HL-60 (cell line): ENCODE data around the gene HORMAD2.

ENCODE experiments used
- DNase-seq, 2 experiments: peaks; one replicate each; pipeline ENCODE4 v3.0.0-alpha.2; 2010 to 2020; ENCODE audit warnings: low read depth in 1 of 2, low spot score in 1 of 2
- H3K27ac ChIP-seq: fragments of 250-450 bp; sonication (Bioruptor Pico); replicated peaks from 2 replicates; pipeline ENCODE4 v1.5.1; 2020; ENCODE audit warnings: mild to moderate bottlenecking, moderate library complexity
- H3K27me3 ChIP-seq: fragments of 250-450 bp; sonication (Bioruptor Pico); 2 replicates; pipeline ENCODE4 v1.5.1; 2021; ENCODE audit warnings: mild to moderate bottlenecking, moderate library complexity; ENCODE audit not compliant: insufficient read depth, poor library complexity, severe bottlenecking
- H3K4me3 ChIP-seq: replicated peaks from 2 replicates; pipeline ENCODE4 v1.5.1; 2011; ENCODE audit warnings: mild to moderate bottlenecking, control low read depth, low read length; ENCODE audit not compliant: insufficient read depth
- GABPA ChIP-seq: IDR thresholded peaks from 2 replicates; pipeline ENCODE4 v1.6.1; 2012; ENCODE audit warnings: low read depth
- POLR2AphosphoS5 ChIP-seq: IDR thresholded peaks from 2 replicates; pipeline ENCODE4 v1.6.1; 2012; ENCODE audit warnings: low read depth
- SPI1 ChIP-seq: IDR thresholded peaks from 2 replicates; pipeline ENCODE4 v1.6.1; 2012; ENCODE audit warnings: low read depth, mild to moderate bottlenecking, borderline replicate concordance
- TF ChIP-seq, protein P1 (sequence below): IDR thresholded peaks from 2 replicates; pipeline ENCODE4 v1.6.1; 2012; ENCODE audit warnings: low read depth; ENCODE audit not compliant: insufficient replicate concordance
- TF ChIP-seq, protein P2 (sequence below): IDR thresholded peaks from one replicate; pipeline ENCODE4 v1.5.1; 2011; ENCODE audit warnings: low read length, control low read depth, inconsistent platforms; ENCODE audit not compliant: insufficient read depth

HORMAD2 gene

DNA sequence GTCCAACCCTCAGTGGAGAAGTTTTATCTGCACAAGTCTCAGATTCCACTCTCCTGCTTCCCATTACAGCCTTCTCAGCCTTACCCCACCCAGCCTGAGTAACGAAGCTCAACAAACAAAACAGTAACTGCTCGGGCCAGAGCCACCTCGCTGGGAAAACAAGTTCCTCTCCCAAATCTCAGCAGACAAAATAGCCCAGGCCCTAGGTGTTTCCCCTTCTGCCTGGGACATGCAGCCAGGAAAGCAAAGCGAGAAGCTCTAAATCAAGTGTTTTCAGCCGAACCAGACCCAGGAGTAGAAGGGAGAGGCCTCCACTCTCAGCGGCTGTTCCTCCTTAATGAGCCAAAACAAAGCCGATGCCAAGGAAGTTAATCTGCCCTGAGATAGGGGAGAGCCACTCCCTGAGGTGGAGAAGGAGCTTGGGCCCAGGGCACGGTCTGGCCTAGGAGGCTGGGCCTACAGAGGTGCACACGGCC is 122.3 kb downstream of the HORMAD2 start:
- H3K4me3 ChIP-seq: no peak overlapping the region
- TF ChIP-seq GABPA (no peak), POLR2AphosphoS5 (no peak)
- TF ChIP-seq, protein P1, sequence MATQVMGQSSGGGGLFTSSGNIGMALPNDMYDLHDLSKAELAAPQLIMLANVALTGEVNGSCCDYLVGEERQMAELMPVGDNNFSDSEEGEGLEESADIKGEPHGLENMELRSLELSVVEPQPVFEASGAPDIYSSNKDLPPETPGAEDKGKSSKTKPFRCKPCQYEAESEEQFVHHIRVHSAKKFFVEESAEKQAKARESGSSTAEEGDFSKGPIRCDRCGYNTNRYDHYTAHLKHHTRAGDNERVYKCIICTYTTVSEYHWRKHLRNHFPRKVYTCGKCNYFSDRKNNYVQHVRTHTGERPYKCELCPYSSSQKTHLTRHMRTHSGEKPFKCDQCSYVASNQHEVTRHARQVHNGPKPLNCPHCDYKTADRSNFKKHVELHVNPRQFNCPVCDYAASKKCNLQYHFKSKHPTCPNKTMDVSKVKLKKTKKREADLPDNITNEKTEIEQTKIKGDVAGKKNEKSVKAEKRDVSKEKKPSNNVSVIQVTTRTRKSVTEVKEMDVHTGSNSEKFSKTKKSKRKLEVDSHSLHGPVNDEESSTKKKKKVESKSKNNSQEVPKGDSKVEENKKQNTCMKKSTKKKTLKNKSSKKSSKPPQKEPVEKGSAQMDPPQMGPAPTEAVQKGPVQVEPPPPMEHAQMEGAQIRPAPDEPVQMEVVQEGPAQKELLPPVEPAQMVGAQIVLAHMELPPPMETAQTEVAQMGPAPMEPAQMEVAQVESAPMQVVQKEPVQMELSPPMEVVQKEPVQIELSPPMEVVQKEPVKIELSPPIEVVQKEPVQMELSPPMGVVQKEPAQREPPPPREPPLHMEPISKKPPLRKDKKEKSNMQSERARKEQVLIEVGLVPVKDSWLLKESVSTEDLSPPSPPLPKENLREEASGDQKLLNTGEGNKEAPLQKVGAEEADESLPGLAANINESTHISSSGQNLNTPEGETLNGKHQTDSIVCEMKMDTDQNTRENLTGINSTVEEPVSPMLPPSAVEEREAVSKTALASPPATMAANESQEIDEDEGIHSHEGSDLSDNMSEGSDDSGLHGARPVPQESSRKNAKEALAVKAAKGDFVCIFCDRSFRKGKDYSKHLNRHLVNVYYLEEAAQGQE: no peak
- TF ChIP-seq, protein P2, sequence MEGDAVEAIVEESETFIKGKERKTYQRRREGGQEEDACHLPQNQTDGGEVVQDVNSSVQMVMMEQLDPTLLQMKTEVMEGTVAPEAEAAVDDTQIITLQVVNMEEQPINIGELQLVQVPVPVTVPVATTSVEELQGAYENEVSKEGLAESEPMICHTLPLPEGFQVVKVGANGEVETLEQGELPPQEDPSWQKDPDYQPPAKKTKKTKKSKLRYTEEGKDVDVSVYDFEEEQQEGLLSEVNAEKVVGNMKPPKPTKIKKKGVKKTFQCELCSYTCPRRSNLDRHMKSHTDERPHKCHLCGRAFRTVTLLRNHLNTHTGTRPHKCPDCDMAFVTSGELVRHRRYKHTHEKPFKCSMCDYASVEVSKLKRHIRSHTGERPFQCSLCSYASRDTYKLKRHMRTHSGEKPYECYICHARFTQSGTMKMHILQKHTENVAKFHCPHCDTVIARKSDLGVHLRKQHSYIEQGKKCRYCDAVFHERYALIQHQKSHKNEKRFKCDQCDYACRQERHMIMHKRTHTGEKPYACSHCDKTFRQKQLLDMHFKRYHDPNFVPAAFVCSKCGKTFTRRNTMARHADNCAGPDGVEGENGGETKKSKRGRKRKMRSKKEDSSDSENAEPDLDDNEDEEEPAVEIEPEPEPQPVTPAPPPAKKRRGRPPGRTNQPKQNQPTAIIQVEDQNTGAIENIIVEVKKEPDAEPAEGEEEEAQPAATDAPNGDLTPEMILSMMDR: no peak
- no peak for DNase-seq
- no peaks in the 10 kb centered on the region for H3K27me3 ChIP-seq
- no peak overlapping the region for H3K27ac ChIP-seq

DNA sequence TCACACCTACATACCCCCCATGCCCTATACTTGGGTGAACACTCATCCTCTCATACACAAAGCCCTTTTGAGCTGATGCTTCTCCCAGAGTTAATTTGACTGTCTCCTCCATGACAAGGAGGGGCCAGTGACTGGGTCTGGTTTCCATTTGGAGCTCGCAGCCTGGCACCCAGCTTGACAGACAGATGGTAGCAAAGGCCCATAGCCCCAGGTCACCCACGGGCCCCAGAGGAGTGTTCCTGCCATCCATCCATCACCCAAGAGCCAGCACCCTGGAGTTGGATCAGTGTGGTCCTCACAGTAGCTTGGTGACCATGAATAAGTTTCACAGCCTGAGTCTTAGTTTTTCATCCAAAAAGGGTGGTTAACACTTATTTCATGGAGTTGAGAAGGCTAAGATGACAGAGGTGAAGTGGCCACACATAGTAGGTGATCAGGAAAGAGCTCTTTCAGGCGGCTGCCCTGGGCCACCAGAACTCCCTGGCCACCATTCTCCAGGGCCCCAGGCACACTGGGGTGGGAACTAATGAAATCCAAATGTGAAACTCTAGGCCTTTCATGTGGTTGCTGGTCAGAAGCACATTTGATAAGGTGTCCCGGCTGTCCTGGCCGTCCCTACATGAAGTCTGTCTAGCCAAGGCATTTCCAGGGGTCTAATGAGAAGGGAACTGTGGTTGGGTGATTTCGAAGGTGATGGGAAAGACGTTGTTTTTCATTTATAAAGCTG is 123.9 kb downstream of the HORMAD2 start:
- Histone ChIP-seq H3K27me3 (no peaks in the 10 kb centered on the region), H3K27ac (no peak overlapping the region), H3K4me3 (no peak overlapping the region)
- no peak for DNase-seq
- TF ChIP-seq SPI1 (no peak), POLR2AphosphoS5 (no peak), GABPA (no peak)
- TF ChIP-seq, protein P1: no peak
- TF ChIP-seq, protein P2: no peak

DNA sequence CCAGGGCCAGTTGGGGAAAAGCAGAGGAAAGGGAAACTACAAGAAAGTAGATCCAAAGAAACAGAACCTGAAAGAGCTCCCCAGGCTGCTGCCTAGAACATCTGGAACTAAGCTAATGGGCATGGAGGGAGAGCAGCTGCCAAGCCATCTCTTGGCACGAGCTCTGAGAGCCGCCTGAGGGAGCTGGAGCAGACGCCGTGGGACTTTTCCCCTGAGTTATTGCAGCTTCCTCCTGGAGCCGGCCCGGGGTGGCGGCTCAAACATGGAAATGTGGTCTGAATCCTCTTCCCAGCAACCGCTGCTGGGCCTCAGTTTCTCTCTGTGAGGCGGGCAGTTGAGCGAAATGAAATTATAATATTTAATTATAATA is 124.5 kb downstream of the HORMAD2 start:
- Histone ChIP-seq H3K27me3 (no peaks in the 10 kb centered on the region), H3K27ac (no peak overlapping the region), H3K4me3 (no peak overlapping the region)
- TF ChIP-seq GABPA: no peak
- no peak for TF ChIP-seq SPI1
- TF ChIP-seq, protein P2: no peak
- no peak for TF ChIP-seq POLR2AphosphoS5
- TF ChIP-seq, protein P1: no peak
- no peak for DNase-seq
